K562 (cell line): Measurements from ENCODE around the gene ANAPC2. TPM values are rescaled to one million over a fixed set of nuclear protein-coding genes. Genes with fewer than 3 reads are reported as not detected.

ENCODE experiments used
- ATAC-seq: fragments of 200-7000 bp; cut with Tn5 transposase; 3 replicates; pipeline ENCODE4 v1.9.1; 2020; ENCODE audit warnings: moderate library complexity
- BruUV-seq: library from RNA; stranded (reverse); fragments of 400-500 nt; replicated peaks from 2 replicates; lab custom pipeline; 2021; lab: Mats Ljungman, UMichigan
- CTCF ChIA-PET: fragments of 300-600 bp; formaldehyde crosslinking; extraction: SDS; loops from one replicate; lab custom pipeline; 2021; ENCODE audit warnings: low intra/inter-chr PET ratio; lab: Yijun Ruan, JAX
- POLR2A ChIA-PET: fragments of 300-600, 350-650 bp; sonication (Branson Sonifier 250); formaldehyde crosslinking; extraction: SDS; loops from one replicate; lab custom pipeline; 2021; ENCODE audit warnings: antibody characterized with exemption, inconsistent platforms; lab: Yijun Ruan, JAX
- DNase-seq, 4 experiments: peaks; one replicate each; pipeline versions ENCODE4 v3.0.0 to v3.0.0-alpha.2; 2011 to 2018; ENCODE audit warnings: low spot score in 3 of 4, mixed read lengths in 3 of 4; ENCODE audit errors: extremely low read depth in 1 of 4
- FAIRE-seq: peaks from 2 replicates; lab custom pipeline; 2011; peaks lifted over from hg19 to GRCh38; lab: Jason Lieb, UNC
- H2AFZ ChIP-seq: 2 replicates; pipeline ENCODE4 v1.6.0; 2011; ENCODE audit warnings: low read depth, low read length, control low read depth, inconsistent platforms
- H3K27ac ChIP-seq: fragments of 200-600 bp; 3 replicates; pipeline ENCODE4 v1.8.0; 2011; ENCODE audit warnings: low read depth, mild to moderate bottlenecking, control low read depth, inconsistent platforms, low read length, moderate library complexity, mixed read lengths; ENCODE audit errors: extremely low read depth
- H3K27me3 ChIP-seq, 2 experiments: fragments of 300-600 bp in 1 of 2; 2 replicates in 1 of 2; 3 replicates in 1 of 2; pipeline versions ENCODE4 v1.6.0 to v1.8.0; 2011; ENCODE audit warnings: inconsistent platforms in 2 of 2, low read length in 2 of 2, mild to moderate bottlenecking in 1 of 2, mixed read lengths in 1 of 2, moderate library complexity in 1 of 2; ENCODE audit not compliant: control insufficient read depth in 2 of 2, insufficient read depth in 2 of 2
- H3K36me3 ChIP-seq: fragments of 300-600 bp; 3 replicates; pipeline ENCODE4 v1.8.0; 2011; ENCODE audit warnings: mild to moderate bottlenecking, low read length, inconsistent platforms; ENCODE audit not compliant: control insufficient read depth, insufficient read depth
- H3K4me1 ChIP-seq, 2 experiments: fragments of 200-600 bp in 1 of 2; replicated peaks in 1 of 2; 2 replicates in 1 of 2; 3 replicates in 1 of 2; pipeline versions ENCODE4 v1.5.1 to v1.8.0; 2011; ENCODE audit warnings: inconsistent platforms in 2 of 2, low read length in 2 of 2, mild to moderate bottlenecking in 1 of 2, mixed read lengths in 1 of 2, moderate library complexity in 1 of 2; ENCODE audit not compliant: control insufficient read depth in 2 of 2, insufficient read depth in 2 of 2
- H3K4me2 ChIP-seq: 2 replicates; pipeline ENCODE4 v1.6.1; 2011; ENCODE audit warnings: low read length, control low read depth, inconsistent platforms, mixed read lengths; ENCODE audit not compliant: insufficient read depth
- H3K4me3 ChIP-seq: fragments of 200-600 bp; sonication (generic), shearing (Covaris generic); 2 replicates; pipeline ENCODE4 v1.5.1; 2016; ENCODE audit warnings: control low read depth, inconsistent platforms
- H3K79me2 ChIP-seq: fragments of 200-600 bp; 3 replicates; pipeline ENCODE4 v1.8.0; 2011; ENCODE audit warnings: low read length, inconsistent platforms; ENCODE audit not compliant: control insufficient read depth, insufficient read depth
- H3K9ac ChIP-seq, 2 experiments: 2 replicates each; pipeline versions ENCODE4 v1.6.0 to v1.6.1; 2011; ENCODE audit warnings: low read depth in 2 of 2, low read length in 2 of 2, control low read depth in 1 of 2, inconsistent platforms in 1 of 2, mild to moderate bottlenecking in 1 of 2, mixed read lengths in 1 of 2; ENCODE audit not compliant: insufficient read depth in 1 of 2
- H3K9me1 ChIP-seq: one replicate; pipeline ENCODE4 v1.6.0; 2011; ENCODE audit warnings: inconsistent platforms, mild to moderate bottlenecking, low read length, moderate library complexity; ENCODE audit not compliant: control insufficient read depth, insufficient read depth
- H3K9me3 ChIP-seq: replicated peaks from 2 replicates; pipeline ENCODE4 v1.5.1; 2011; ENCODE audit warnings: low read depth, low read length, inconsistent platforms; ENCODE audit not compliant: control insufficient read depth, insufficient read depth
- H4K20me1 ChIP-seq: replicated peaks from 2 replicates; pipeline ENCODE4 v1.6.1; 2011; ENCODE audit warnings: low read length, inconsistent platforms, mixed read lengths; ENCODE audit not compliant: control insufficient read depth, insufficient read depth
- DDX20 ChIP-seq: fragments of 450-650 bp; IDR thresholded peaks from 2 replicates; pipeline ENCODE4 v1.6.1; 2016; ENCODE audit warnings: missing genetic modification characterization, low read depth, mild to moderate bottlenecking, missing compliant biosample characterization, moderate library complexity
- GTF3C2 ChIP-seq: IDR thresholded peaks from 3 replicates; pipeline ENCODE4 v1.6.1; 2011; ENCODE audit warnings: borderline replicate concordance, mild to moderate bottlenecking, moderate library complexity; ENCODE audit not compliant: insufficient read length; ENCODE audit errors: extremely low read depth
- ZBTB33 ChIP-seq: sonication (generic); formaldehyde crosslinking; IDR thresholded peaks from 2 replicates; pipeline ENCODE4 v1.8.1; 2023; ENCODE audit warnings: mild to moderate bottlenecking, missing genetic modification reagents
- WGBS: fragments of 100-300 bp; shearing (Covaris generic); methylation state at CpG from one replicate; pipeline ENCODE4 v1.1.6; 2016; ENCODE audit warnings: low coverage, mixed read lengths; ENCODE audit not compliant: insufficient coverage; ENCODE audit errors: missing lambda C conversion rate; 5-methylcytosine and 5-hydroxymethylcytosine counted together
- in situ Hi-C: fragments of 300-500 bp; cut with MboI; formaldehyde crosslinking; loops from 4 replicates; pipeline ENCODE4 v1.15.0; 2018; ENCODE audit warnings: inconsistent platforms, mixed read lengths
- intact Hi-C: fragments of 100-400 bp; cut with micrococcal nuclease; formaldehyde crosslinking; loops from 2 replicates; pipeline ENCODE4 v1.14.2; 2022
- polyA plus RNA-seq, 8 experiments: library from polyadenylated mRNA; depleted of rRNA in 4 of 8; stranded (reverse) in 5 of 8; unstranded in 3 of 8; fragments of >200 nt; fragmentation: Nextera tagmentation in 2 of 8; fragmentation: Illumina TruSeq in 1 of 8; extraction: Ambion mirVana in 2 of 8; extraction: Trizol in 1 of 8; gene quantifications; 2 replicates each; pipeline versions ENCODE4 v1.2.1 to v1.2.3, GENCODE V29; 2011 to 2014; ENCODE audit warnings: inconsistent platforms in 1 of 8, missing spikeins in 1 of 8
- total RNA-seq, 7 experiments: library from RNA; depleted of rRNA in 6 of 7; stranded (reverse); fragments of >200 nt in 6 of 7; fragmentation: Illumina TruSeq in 2 of 7; extraction: Trizol in 2 of 7; gene quantifications; 2 replicates each; pipeline versions ENCODE4 v1.2.1 to v1.2.3, GENCODE V29; 2011 to 2021; ENCODE audit warnings: low replicate concordance in 1 of 7

The ANAPC2 gene
- total and polyA plus RNA-seq, 9 of the 15 experiments (the other 6 are each of a cell fraction or from before 2014, with no cell fraction given), result 0.11 to 56.5 (median 17.1) TPM; not detected in 1

GRCh38 chr9:137178939-137179630, 9.3 kb downstream of the ANAPC2 start:
- DNase-seq (no peak), ATAC-seq (no peak), FAIRE-seq (no peak)
- intact Hi-C loops (no loop called here), in situ Hi-C loops (no loop called here)
- ChIA-PET CTCF (no interaction called here), POLR2A (interaction anchor here (0.6 to 1.4 kb wide), 5 partner anchors 9 to 62 kb away, joined by 3 to 8 read pairs (median 3); partner anchors contain the start of genes SSNA1 and TUBB4B)
- Histone ChIP-seq H4K20me1 (0 out of 2 replicates have a peak, but pooled peaks cover 2% of the 10 kb centered on the region), H3K4me3 (no peak overlapping the region), H3K4me2 (no peak overlapping the region), H3K9me1 (no peaks in the 10 kb centered on the region), H2AFZ (no peak overlapping the region), H3K36me3 (peaks cover 55% of the 10 kb centered on the region; the same call in 1 of the 3 replicates), H3K79me2 (no peaks in the 10 kb centered on the region), H3K9me3 (no peaks in the 10 kb centered on the region), H3K9ac (peak overlapping the region in 1 of 2 experiments; percentile 68; a peak in 2 of 4 replicates), H3K4me1 (peaks cover 3 to 66% of the 10 kb centered on the region in 2 experiments; a peak in 3 of 5 replicates), H3K27ac (0 out of 3 replicates have a peak overlapping the region, but pooled peaks have one; percentile 28), H3K27me3 (no peaks in the 10 kb centered on the region)
- TF ChIP-seq GTF3C2, result no peak
- TF ChIP-seq DDX20 (tag), result no peak
- 0 out of 2 replicates have a peak, but pooled peaks have one; percentile 33 for TF ChIP-seq ZBTB33 (CRISPR knock-in tag)
- WGBS, result 70% methylated on average over 7 of the region's 19 CpGs
- BruUV-seq, result no TSS peak
